Esophagus muscularis mucosa (tissue), 4 donors: ENCODE data around the gene DISC1. TPM values are rescaled to one million over a fixed set of nuclear protein-coding genes. Genes with fewer than 3 reads are reported as not detected.
"Not testable (repeated sequence)": the region's sequence is repeated elsewhere in the genome, so short reads cannot be mapped to it uniquely, and the experiment has no call there.

ENCODE experiments used
- DNase-seq: peaks from one replicate; pipeline ENCODE4 v3.0.0-alpha.2; 2017; ENCODE audit errors: extremely low spot score
- H3K27ac ChIP-seq, 4 donors: fragments of 200-600 bp; sonication (generic); replicated peaks in 1 of 4; 1 replicate in 3 of 4; 2 replicates in 1 of 4; pipeline ENCODE4 v1.5.1; 2016 to 2019; ENCODE audit warnings: mild to moderate bottlenecking in 1 of 4
- H3K27me3 ChIP-seq, 4 donors: fragments of 200-600 bp; sonication (generic); one replicate each; pipeline versions ENCODE4 v1.5.1 to v1.6.0; 2016 to 2019
- H3K36me3 ChIP-seq, 4 donors: fragments of 200-600 bp; sonication (generic); one replicate each; pipeline ENCODE4 v1.5.1; 2016 to 2019
- H3K4me1 ChIP-seq, 4 donors: fragments of 200-600 bp; sonication (generic); one replicate each; pipeline ENCODE4 v1.5.1; 2016 to 2019
- H3K4me3 ChIP-seq, 4 donors: fragments of 200-600 bp; sonication (generic); 1 replicate in 2 of 4; 2 replicates in 2 of 4; pipeline ENCODE4 v1.5.1; 2016 to 2019; ENCODE audit warnings: mild to moderate bottlenecking in 4 of 4, moderate library complexity in 1 of 4
- H3K9me3 ChIP-seq, 4 donors: fragments of 200-600 bp; sonication (generic); 1 replicate in 3 of 4; 2 replicates in 1 of 4; pipeline ENCODE4 v1.5.1; 2016 to 2019
- EP300 ChIP-seq: sonication (generic); formaldehyde crosslinking; IDR thresholded peaks from one replicate; pipeline ENCODE4 v1.6.1; 2017; ENCODE audit warnings: antibody characterized with exemption
- POLR2A ChIP-seq: fragments of 450-650 bp; IDR thresholded peaks from one replicate; pipeline ENCODE4 v1.6.1; 2017; ENCODE audit warnings: antibody characterized with exemption, moderate library complexity, mild to moderate bottlenecking, low read depth
- POLR2AphosphoS5 ChIP-seq, 2 donors: sonication (generic); formaldehyde crosslinking; IDR thresholded peaks; one replicate each; pipeline ENCODE4 v1.6.1; 2017; ENCODE audit warnings: antibody characterized with exemption in 2 of 2
- WGBS: methylation state at CpG from one replicate; pipeline ENCODE4 v1.1.5; 2018; 5-methylcytosine and 5-hydroxymethylcytosine counted together
- intact Hi-C: fragments of 100-400 bp; cut with DNase I; formaldehyde crosslinking; loops from one replicate; pipeline ENCODE4 v1.15.1; 2023
- total RNA-seq, 4 donors: library from RNA; depleted of rRNA; stranded (reverse); fragments of >200 nt; gene quantifications; one replicate each; pipeline versions ENCODE4 v1.1.0 to v1.2.1, GENCODE V29; 2016
- TF ChIP-seq, protein P1 (sequence below), 3 experiments: fragments of 200-600 bp in 2 of 3; fragments of 450-650 bp in 1 of 3; sonication (generic) in 2 of 3; IDR thresholded peaks; one replicate each; pipeline ENCODE4 v1.5.1; 2017 to 2019; ENCODE audit warnings: antibody characterized with exemption in 3 of 3, mild to moderate bottlenecking in 2 of 3, moderate library complexity in 1 of 3

DISC1 gene
- total RNA-seq, 4 donors from 2014 or later = 5.3 to 6.6 (median 6.2) TPM

DNA sequence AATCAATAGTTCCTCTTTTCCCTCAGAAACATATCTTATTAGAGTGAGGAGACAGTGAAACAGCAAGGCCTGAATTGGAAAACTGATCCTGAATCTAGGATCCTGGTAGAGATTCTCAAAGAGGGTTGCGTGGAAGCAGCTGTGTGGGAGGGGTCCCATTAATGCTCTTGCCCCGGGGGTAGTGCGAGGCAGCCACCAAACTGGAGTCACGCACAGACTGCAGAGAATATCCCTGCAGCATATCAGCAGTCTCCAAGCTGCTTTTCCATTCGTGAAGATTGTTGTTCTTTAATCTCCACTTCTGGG lies 150.1 kb downstream of the DISC1 start:
- DNase-seq = no peak
- Histone ChIP-seq H3K27me3 (no peaks in the 10 kb centered on the region), H3K4me3 (no peak overlapping the region), H3K4me1 (peaks cover 6 to 20% (median 14%) of the 10 kb centered on the region in 4 donors), H3K27ac (peak overlapping the region in 3 of 4 donors; percentile 0 to 14 (median 13)), H3K36me3 (no peaks in the 10 kb centered on the region), H3K9me3 (no peaks in the 10 kb centered on the region)
- intact Hi-C loops = no loop called here
- TF ChIP-seq POLR2A (no peak), POLR2AphosphoS5 (IDR thresholded peaks at IDR 0.05) (no peak)
- WGBS = 79% methylated on average over 5 of the region's 5 CpGs

DNA sequence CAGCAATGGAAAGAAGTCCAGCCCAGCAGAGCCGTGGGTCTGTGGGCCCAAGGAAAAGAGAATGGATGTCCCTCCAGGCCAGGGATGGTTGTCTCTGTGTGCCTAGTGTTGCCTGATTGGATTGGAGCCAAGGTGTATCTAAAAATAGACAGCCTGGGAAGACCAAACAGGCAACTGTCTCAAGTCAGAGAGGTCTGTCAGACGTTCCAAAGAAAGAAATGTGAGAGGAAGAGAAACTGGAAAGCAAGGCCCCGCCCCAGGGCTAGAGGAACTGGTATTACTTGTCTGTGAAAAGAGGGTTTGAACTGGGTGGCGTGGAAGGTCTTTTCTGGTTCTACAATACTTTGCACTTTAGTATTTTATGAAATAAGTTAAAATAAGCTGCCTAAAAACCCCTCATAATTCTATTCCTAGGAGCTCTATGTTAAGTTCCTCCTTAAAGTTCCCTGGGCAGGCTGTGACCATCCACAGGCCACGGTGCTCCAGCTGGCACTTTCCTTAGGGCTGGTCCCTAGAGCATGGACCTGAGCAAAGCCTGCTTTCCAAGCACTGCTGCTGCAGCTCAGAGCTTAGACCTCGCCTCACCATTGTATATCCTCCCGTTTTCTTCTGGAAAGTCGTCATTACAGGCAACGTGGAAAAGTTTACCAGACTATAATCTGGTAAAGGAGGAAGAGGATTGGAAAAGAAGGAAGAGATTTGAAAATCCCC lies 151.6 kb downstream of the DISC1 start:
- Histone ChIP-seq H3K4me3 (no peak overlapping the region), H3K9me3 (no peaks in the 10 kb centered on the region), H3K4me1 (peaks cover 6 to 20% (median 14%) of the 10 kb centered on the region in 4 donors), H3K27ac (peak overlapping the region in 1 of 4 donors; percentile 30), H3K36me3 (no peaks in the 10 kb centered on the region), H3K27me3 (no peaks in the 10 kb centered on the region)
- DNase-seq = no peak
- intact Hi-C loops = no loop called here
- WGBS = 63% methylated on average over 9 of the region's 9 CpGs
- TF ChIP-seq POLR2AphosphoS5 (IDR thresholded peaks at IDR 0.05) = no peak
- TF ChIP-seq, protein P1, sequence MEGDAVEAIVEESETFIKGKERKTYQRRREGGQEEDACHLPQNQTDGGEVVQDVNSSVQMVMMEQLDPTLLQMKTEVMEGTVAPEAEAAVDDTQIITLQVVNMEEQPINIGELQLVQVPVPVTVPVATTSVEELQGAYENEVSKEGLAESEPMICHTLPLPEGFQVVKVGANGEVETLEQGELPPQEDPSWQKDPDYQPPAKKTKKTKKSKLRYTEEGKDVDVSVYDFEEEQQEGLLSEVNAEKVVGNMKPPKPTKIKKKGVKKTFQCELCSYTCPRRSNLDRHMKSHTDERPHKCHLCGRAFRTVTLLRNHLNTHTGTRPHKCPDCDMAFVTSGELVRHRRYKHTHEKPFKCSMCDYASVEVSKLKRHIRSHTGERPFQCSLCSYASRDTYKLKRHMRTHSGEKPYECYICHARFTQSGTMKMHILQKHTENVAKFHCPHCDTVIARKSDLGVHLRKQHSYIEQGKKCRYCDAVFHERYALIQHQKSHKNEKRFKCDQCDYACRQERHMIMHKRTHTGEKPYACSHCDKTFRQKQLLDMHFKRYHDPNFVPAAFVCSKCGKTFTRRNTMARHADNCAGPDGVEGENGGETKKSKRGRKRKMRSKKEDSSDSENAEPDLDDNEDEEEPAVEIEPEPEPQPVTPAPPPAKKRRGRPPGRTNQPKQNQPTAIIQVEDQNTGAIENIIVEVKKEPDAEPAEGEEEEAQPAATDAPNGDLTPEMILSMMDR (IDR thresholded peaks at IDR 0.05) = no peak
- no peak for TF ChIP-seq EP300
- no peak for TF ChIP-seq POLR2A

DNA sequence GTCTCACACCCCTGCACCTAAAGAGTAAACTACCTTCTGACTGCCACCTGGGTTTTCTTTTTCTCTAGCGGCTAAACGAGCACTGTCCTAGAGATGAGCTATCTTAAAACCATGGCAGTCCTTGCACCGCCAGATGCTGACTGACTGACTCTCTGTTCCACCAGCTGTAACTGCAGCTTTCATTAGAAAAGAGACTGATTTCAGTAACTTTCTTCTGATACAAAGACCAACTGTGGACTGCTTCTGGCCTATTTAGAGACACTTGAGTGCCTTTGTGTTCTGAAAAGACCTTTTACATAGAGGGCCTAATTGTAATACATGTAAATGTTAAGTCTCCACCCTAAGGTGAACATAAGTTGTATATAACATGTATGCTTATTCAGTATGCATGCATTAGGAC lies 152.5 kb downstream of the DISC1 start:
- H3K9me3 ChIP-seq = no peaks in the 10 kb centered on the region
- DNase-seq = no peak
- 95% methylated on average over 3 of the region's 3 CpGs for WGBS
- no peaks in the 10 kb centered on the region for H3K36me3 ChIP-seq
- no peak for TF ChIP-seq EP300
- intact Hi-C loops = no loop called here
- no peak overlapping the region for H3K4me3 ChIP-seq
- H3K4me1 ChIP-seq = peaks cover 6 to 20% (median 14%) of the 10 kb centered on the region in 4 donors
- no peaks in the 10 kb centered on the region for H3K27me3 ChIP-seq
- peak overlapping the region in 1 of 4 donors; percentile 30 for H3K27ac ChIP-seq

DNA sequence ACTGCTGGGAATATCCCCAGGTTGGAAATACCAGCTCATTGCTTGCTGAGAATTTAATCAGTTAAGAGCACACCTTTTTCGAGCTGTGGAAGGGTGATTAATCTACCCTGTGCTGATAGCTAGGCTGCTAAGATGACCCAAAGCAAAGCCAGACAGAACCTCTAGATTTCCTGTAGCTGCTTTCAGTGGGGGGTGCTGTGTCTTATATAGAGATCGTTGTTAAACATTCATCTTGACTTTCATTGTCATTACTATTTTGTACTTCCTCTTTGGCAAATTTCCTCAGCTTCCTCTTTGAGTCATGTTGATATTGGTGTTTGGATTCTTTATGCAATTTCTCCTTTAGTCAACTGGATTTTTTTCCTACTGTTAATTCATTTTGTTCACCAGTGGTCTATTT lies 155.3 kb downstream of the DISC1 start:
- H3K4me1 ChIP-seq = peaks cover 6 to 20% (median 14%) of the 10 kb centered on the region in 4 donors
- no peak overlapping the region for H3K4me3 ChIP-seq
- DNase-seq = no peak
- no peak overlapping the region for H3K27ac ChIP-seq
- 26% methylated on average over 2 of the region's 2 CpGs for WGBS
- intact Hi-C loops = no loop called here
- no peaks in the 10 kb centered on the region for H3K27me3 ChIP-seq
- TF ChIP-seq, protein P1 (IDR thresholded peaks at IDR 0.05) = no peak
- TF ChIP-seq POLR2A (no peak), POLR2AphosphoS5 (IDR thresholded peaks at IDR 0.05) (no peak), EP300 (no peak)
- no peaks in the 10 kb centered on the region for H3K36me3 ChIP-seq
- H3K9me3 ChIP-seq = no peaks in the 10 kb centered on the region

DNA sequence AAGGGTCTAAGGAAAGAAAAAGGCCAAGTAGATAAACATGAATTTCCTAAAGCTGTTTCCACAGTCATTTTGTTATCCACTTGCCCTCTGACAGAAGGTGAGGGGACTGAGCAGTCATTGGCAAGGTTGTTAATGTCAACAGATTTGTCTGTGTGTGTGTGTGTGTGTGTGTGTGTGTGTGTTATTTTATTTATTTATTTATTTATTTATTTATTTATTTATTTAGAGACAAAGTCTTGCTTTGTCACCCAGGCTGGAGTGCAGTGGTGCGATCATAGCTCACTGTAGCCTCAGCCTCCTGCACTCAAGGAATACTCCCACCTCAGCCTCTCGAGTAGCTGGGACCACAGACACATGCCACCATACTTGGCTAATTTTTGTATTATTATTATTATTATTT lies 158.5 kb downstream of the DISC1 start:
- H3K27ac ChIP-seq, H3K9me3 ChIP-seq, H3K27me3 ChIP-seq, DNase-seq, H3K4me3 ChIP-seq, intact Hi-C loops, H3K4me1 ChIP-seq, H3K36me3 ChIP-seq: not testable (repeated sequence)
- WGBS = 94% methylated on average over 2 of the region's 2 CpGs

DNA sequence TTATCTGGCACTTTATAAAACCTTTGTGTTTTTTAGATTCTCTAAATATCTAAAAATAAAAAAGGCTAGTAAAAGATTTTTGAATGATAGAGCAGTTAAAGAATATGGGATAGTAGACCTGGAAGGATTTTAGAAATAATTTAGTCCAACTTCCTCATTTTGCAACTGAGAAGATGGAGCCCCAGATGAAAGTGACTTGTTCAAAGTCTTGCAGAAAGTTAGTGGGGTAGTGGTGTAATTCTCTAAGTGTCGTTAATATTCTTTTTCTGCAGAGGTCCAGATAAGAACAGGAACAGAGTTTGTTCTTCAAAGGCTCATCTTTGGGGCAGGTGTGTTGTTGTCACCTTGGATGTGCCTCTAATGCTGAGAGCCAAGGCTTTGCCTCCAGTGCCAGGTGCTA lies 159.5 kb downstream of the DISC1 start:
- DNase-seq = no peak
- Histone ChIP-seq H3K4me1 (no peaks in the 10 kb centered on the region), H3K9me3 (peaks cover 0 to 4% (median 0%) of the 10 kb centered on the region in 4 donors), H3K4me3 (no peak overlapping the region), H3K36me3 (no peaks in the 10 kb centered on the region), H3K27ac (no peak overlapping the region), H3K27me3 (no peaks in the 10 kb centered on the region)
- TF ChIP-seq POLR2AphosphoS5 (IDR thresholded peaks at IDR 0.05) = no peak
- no peak for TF ChIP-seq EP300
- TF ChIP-seq, protein P1 (IDR thresholded peaks at IDR 0.05) = no peak
- TF ChIP-seq POLR2A = no peak
- intact Hi-C loops = no loop called here
- 85% methylated on average over 1 of the region's 1 CpG for WGBS
